SH-SY5Y (cell line): ENCODE results near the gene UNC79.
A peak's percentile ranks its signal among the peaks of the same experiment; 100 is the strongest.

Experiments
- GATA2 ChIP-seq: IDR thresholded peaks from 2 replicates; pipeline ENCODE4 v1.6.1; 2011; ENCODE audit warnings: mild to moderate bottlenecking, low read depth, low read length
- GATA3 ChIP-seq: IDR thresholded peaks from 2 replicates; pipeline ENCODE4 v1.6.1; 2011; ENCODE audit warnings: low read depth, mild to moderate bottlenecking, low read length, moderate library complexity

UNC79 gene

GRCh38 chr14:93430315-93431035 lies at the start of gene UNC79:
Gene UNC79, plus strand, starts transcription at chr14:93430939. Its CDS starts 91 bp downstream, at chr14:93431030.
- TF ChIP-seq GATA3 (no peak), GATA2 (no peak)

- TF ChIP-seq GATA2 (no peak), GATA3 (no peak)
These were observed 49.1 kb upstream of the UNC79 start for GRCh38 chr14:93381644-93382043.

GRCh38 chr14:93395231-93395630 lies 35.5 kb upstream of the UNC79 start:
- TF ChIP-seq GATA3 (no peak), GATA2 (no peak)

GRCh38 chr14:93396456-93396855 lies 34.3 kb upstream of the UNC79 start:
- TF ChIP-seq GATA2 (no peak), GATA3 (no peak)

GRCh38 chr14:93398491-93398890 lies 32.2 kb upstream of the UNC79 start:
- TF ChIP-seq GATA2 (no peak), GATA3 (no peak)

- no peak for TF ChIP-seq GATA3
- TF ChIP-seq GATA2, result no peak
These were observed 27.8 kb upstream of the UNC79 start for GRCh38 chr14:93402951-93403350.

- TF ChIP-seq GATA3 (no peak), GATA2 (no peak)
These were observed 20.7 kb upstream of the UNC79 start for GRCh38 chr14:93410021-93410420.

GRCh38 chr14:93410893-93411292 lies 19.8 kb upstream of the UNC79 start:
- no peak for TF ChIP-seq GATA3
- no peak for TF ChIP-seq GATA2

- no peak for TF ChIP-seq GATA3
- TF ChIP-seq GATA2, result no peak
These were observed 4.0 kb upstream of the UNC79 start for GRCh38 chr14:93426750-93427149.

GRCh38 chr14:93431036-93431670 lies 414 bp downstream of the UNC79 start:
- TF ChIP-seq GATA3 (no peak), GATA2 (no peak)

- TF ChIP-seq GATA2 (no peak), GATA3 (no peak)
These were observed 23.5 kb downstream of the UNC79 start for GRCh38 chr14:93454224-93454623.

- TF ChIP-seq GATA3, result no peak
- no peak for TF ChIP-seq GATA2
These were observed 25.6 kb downstream of the UNC79 start for GRCh38 chr14:93456356-93456755.

GRCh38 chr14:93458234-93458633 lies 27.5 kb downstream of the UNC79 start:
- TF ChIP-seq GATA3 (no peak), GATA2 (no peak)

- no peak for TF ChIP-seq GATA3
- peak; percentile 38; the same call in 1 of the 2 replicates for TF ChIP-seq GATA2
These were observed 31.7 kb downstream of the UNC79 start for GRCh38 chr14:93462479-93462878.

GRCh38 chr14:93464271-93464670 lies 33.5 kb downstream of the UNC79 start:
- TF ChIP-seq GATA2 (peak; percentile 77), GATA3 (peak; percentile 73)

- no peak for TF ChIP-seq GATA3
- TF ChIP-seq GATA2, result no peak
These were observed 44.7 kb downstream of the UNC79 start for GRCh38 chr14:93475471-93475870.
